ENCODE results near the gene MDM4.

- TF ChIP-seq CTCF (IDR thresholded peaks at IDR 0.05) (no peak), POLR2A (IDR thresholded peaks at IDR 0.05) (no peak), POLR2AphosphoS5 (IDR thresholded peaks at IDR 0.05; ENCODE audit: insufficient read depth in 1 of 2, low read depth in 1 of 2) (no peak)
Observed at GRCh38 chr1:204468766-204469302, 47.4 kb upstream of the MDM4 start.

Measured in vagina (tissue), 2 donors.